HG03575 (cell line): Measurements from ENCODE around the gene GP1BA.

ENCODE experiments used
- ATAC-seq: cut with Tn5 transposase; IDR thresholded peaks from one replicate; pipeline ENCODE4 v1.9.1; 2021; ENCODE audit not compliant: unreplicated experiment, insufficient number of reproducible peaks, low FRiP score; ENCODE audit errors: extremely low read depth

The GP1BA gene

DNA sequence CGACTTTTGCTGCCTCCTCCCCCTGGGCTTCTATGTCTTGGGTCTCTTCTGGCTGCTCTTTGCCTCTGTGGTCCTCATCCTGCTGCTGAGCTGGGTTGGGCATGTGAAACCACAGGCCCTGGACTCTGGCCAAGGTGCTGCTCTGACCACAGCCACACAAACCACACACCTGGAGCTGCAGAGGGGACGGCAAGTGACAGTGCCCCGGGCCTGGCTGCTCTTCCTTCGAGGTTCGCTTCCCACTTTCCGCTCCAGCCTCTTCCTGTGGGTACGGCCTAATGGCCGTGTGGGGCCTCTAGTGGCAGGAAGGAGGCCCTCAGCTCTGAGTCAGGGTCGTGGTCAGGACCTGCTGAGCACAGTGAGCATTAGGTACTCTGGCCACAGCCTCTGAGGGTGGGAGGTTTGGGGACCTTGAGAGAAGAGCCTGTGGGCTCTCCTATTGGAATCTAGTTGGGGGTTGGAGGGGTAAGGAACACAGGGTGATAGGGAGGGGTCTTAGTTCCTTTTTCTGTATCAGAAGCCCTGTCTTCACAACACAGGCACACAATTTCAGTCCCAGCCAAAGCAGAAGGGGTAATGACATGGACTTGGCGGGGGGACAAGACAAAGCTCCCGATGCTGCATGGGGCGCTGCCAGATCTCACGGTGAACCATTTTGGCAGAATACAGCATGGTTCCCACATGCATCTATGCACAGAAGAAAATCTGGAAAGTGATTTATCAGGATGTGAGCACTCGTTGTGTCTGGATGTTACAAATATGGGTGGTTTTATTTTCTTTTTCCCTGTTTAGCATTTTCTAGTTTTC, 2.3 kb downstream of the GP1BA start:
- ATAC-seq, result no peak

DNA sequence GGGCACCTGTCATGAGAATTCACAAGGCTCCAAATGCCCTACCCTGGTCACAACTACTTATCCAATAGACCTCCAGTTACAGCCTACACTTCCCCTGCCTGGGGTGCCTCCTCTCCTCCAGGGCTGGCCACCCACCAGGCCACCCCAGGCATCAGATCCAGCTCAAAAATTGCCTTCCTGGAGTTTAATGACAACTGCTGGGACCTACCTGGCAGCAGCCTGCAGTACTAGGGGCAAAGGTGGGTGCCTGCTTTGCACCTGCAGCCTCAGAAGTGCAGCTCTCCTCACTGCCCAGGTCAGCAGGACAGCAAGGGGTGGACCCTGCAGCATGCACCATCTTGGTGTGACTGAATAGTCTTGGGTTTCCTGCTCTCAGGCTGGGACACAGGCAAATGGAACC, 3.6 kb downstream of the GP1BA start:
- no peak for ATAC-seq

DNA sequence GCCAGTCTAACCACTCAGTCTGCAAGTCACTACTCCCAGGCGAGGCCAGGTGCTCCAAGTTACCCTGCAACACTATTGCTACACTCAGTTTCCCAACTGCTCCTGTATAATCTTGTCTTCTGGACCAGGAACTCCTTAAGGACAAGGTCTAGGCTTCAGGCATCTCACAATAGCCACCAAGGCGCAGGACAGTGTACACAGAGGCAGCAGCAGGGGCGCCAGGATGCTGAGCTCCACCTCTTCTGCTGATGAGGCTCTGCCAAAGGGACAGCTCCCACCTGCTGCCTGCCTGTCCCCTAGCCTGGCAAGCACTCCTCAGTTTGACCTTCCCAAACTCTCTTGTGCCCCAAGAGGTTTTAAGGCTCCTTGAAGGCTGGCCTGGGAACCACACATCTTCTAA, 4.4 kb downstream of the GP1BA start:
- no peak for ATAC-seq

DNA sequence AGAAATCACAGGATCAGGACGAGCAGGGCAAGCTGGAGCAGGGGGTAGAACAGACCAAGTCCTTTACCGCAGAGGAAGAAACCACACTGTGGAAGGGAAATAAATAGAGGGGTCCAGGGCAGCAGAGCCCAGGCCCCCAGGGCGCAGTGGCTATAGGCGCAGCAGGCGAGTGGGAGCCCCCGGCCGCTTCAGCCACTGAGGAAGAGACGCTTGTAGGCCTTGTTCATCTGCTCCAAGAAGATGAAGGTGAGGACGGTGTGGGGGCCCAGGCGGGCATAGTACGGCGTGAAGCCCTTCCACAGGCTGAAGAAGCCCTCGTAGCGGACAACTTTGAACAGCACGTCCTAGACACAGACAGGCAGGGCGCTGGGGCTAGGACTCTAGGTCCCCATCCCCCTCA, 5.5 kb downstream of the GP1BA start:
- no peak for ATAC-seq

DNA sequence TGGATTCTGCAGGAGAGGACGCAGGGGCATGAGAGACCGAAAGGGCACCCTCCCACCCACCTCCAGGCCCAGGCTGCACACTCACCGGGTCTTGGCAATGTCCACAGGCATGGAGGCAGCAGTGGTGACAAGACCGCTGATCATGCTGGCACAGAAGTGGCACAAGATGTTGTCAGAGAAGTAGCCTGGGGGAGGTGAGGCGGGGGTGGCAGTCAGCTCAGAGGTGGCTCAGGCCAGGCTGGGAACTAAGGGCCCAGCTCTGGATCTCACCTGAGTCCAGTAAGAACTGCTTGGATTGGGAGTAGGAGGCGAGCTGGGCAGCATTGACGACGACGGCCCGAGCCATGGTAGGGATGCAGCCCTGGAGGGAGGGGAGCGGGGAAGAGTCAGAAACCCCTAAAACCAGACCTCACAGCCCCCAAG, 6.0 kb downstream of the GP1BA start:
- ATAC-seq, result no peak

DNA sequence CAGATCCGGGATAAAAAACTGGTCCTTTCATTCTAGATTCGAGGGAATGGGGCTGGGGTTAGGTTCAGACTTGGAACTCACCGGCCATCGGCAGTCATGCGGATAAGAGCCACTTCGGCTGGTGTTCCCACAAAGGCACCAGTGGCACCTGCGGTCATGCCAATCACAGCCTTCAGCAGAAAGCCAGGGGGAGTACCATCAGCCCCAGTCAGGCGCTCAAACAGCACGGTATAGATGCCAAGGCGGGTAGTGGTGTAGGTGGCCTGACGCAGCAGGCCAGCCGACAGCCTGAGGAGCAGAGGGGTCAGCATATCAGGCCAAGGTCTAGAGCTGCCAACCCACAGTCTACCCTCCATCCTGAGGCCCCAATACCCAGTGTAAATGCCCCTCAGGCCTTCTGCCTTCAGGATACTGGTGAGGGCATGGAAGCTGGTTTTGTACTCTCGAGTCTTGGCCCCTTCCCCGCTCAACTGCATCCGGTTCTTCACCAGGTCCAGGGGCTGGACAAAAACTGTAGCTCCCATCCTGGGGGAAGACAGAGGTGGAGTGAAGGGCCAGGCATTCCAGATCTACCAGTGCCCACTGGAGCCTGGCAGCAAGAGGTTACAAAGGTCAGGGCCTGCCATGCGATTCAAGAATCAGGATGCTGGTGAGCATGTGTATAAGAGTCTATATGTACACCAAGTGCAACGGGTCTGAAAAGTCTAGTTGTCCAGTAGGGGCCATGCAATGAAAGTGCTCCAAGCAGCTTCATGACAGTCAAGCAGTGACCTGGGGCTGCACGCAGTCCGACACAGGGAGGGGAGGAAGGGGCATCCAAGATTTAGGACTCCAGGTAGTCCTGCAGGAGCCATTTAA, 6.8 kb downstream of the GP1BA start:
- no peak for ATAC-seq

DNA sequence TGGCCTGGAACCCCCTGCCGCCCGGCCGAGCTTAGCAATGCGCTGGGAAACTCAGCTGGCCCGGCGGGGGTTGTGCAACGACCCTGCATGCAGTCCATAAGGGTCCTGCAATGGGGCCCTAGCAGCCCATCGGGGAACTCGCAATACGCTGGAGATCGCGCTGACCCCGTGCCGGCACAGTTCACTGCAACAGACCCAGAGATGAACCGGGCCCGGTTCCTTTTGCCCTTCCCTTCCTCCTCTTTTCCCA, 7.4 kb downstream of the GP1BA start:
- ATAC-seq, result no peak

DNA sequence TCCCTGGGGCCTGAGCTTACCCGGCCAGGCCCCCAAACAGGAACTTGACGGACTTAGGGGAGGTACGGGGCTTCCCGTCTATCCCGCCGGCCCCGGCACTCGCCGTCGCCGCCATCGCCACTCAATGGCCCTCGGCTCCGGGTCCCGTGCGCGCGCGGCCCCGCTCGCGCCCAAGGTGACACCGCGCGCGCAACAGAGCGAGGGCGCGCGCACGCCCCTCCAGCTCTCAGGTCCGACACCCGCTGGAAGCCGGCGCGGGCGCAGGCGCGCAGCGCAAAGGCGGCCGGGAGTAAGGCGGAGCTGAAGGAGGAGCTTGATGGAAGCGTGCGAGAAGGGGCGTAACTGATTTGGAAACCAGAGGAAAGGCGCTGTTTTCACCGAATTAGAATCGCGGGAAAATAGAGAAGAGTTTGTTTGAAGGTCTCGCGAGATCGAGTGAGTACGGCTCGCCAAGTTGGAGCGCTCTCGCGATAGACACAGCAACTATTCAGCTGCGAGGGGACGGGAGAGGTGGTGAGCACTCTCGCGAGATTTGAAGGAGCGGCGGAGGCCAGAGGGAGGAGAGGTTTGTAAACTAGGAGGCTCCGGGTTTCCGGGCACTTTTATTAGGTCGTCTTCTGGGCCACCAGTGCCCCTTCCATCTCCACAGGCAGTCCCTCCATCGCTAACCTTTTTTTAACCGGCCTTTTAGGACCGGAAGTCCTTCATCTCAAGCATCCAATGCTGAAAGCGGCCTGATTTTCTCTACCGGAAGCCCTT, 7.9 kb downstream of the GP1BA start, which contains the start of the genes RNF167 and SLC25A11:
RNF167 (plus strand) TSS at position 473 of the 759 bp plus-strand sequence. CDS start 642 bp downstream, outside the sequence.
SLC25A11 (minus strand) TSS at position 251 of the 759 bp plus-strand sequence; CDS start at position 115, 136 bp downstream.
- ATAC-seq, result peak; percentile 53

DNA sequence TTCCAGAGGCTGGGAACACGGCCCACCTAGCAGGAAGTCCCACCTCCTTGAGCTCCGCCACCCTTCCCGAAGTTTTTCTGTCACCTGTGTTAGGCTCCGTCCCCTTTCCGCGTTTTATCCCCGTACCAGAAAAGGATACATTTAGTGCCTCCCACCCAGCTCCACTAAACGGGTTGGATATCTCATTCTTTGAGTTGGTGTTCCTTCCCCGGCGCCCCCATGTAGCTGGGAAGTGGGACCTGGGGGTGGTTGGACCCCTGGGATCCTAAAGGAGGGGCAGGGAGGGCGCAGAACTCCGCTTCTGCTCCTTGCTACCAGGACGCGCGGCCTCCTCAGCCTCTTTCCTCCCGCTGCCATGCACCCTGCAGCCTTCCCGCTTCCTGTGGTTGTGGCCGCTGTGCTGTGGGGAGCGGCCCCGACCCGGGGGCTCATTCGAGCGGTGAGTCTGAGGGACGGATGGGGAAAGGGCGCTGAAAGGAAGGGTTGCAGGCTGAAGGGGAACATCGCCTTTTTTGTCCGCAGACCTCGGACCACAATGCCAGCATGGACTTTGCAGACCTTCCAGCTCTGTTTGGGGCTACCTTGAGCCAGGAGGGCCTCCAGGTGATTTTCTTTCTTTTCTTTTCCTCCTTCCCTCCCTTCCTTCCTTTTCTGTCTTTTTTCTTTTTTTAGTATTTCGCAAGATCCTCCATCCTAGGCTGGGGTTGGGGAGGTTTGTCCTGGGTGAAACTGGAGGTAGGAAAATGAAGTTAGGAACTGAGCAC, 8.7 kb downstream of the GP1BA start:
- ATAC-seq, result no peak

DNA sequence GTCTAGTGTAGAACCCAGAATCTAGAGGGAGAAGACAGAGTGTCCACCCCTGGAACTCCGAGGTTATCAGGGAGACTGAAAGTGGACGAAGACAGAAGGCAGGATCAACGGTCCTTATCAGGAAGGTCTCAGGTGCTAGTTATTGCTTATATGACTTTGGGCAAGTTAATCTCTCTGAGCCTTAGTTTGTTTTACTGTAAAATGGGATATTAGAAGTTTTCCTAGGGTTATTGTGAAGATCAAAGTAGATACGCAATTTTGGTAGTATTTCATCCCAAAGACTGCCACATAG, 9.2 kb downstream of the GP1BA start:
- ATAC-seq, result no peak

DNA sequence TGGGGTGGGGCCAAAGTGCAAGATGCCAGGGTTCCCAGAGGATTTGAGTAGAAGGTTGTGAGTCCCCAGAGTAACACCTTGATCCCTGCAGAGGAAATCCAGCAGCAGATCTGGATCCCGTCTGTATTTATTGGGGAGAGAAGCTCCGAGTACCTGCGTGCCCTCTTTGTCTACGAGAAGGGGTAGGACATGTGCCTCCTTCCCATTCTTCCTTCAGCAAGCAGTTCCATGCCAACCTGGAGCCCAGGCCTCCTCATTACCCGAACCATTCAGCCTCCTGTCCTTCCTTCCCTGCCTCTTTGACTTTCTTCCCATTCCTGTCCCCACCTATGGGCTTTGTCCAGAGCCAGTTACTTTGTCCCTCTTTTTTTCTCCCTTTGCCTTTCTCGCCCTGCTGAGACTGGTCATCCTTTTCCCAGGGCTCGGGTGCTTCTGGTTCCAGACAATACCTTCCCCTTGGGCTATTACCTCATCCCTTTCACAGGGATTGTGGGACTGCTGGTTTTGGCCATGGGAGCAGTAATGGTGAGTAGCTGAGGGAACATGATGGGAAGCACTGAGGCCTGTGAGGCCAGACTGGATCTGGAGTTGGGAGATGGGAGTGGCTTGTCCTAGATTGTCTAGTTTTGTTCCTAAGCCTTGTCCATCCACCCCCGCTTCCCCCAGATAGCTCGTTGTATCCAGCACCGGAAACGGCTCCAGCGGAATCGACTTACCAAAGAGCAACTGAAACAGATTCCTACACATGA, 10.9 kb downstream of the GP1BA start:
- ATAC-seq, result no peak

DNA sequence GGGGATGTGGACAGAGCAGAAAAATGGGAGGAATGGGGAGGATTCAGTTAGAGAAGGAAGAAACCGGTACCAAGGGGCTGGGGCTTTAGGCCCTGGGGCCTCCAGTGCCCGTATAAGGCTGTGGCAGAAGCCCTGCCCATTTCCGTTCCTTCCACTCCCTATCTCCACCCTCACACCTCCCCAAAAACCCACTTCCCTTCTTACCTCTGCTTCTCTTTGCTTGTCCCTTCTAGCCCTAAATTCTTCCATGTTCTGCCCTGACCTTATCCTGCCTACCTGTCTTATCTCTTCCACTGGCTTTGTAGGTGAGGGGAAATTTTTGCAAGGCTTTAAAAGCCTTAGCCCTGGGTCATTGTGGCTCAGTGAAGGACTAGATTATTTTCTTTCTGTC, 12.1 kb downstream of the GP1BA start:
- ATAC-seq, result no peak

DNA sequence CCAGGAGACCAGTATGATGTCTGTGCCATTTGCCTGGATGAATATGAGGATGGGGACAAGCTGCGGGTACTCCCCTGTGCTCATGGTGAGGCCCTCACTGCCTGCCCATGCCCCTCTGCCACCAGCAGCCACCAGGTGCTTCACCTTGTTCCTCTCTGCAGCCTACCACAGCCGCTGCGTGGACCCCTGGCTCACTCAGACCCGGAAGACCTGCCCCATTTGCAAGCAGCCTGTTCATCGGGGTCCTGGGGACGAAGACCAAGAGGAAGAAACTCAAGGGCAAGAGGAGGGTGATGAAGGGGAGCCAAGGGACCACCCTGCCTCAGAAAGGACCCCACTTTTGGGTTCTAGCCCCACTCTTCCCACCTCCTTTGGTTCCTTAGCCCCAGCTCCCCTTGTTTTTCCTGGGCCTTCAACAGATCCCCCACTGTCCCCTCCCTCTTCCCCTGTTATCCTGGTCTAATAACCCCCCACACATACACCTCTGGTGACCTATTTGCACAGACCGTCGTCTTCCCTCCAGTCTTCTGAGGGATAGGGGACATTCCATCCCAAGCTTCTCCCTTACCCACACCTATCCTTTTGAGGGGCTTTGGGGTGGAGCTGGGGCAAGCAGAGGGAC, 12.6 kb downstream of the GP1BA start:
- ATAC-seq, result no peak

DNA sequence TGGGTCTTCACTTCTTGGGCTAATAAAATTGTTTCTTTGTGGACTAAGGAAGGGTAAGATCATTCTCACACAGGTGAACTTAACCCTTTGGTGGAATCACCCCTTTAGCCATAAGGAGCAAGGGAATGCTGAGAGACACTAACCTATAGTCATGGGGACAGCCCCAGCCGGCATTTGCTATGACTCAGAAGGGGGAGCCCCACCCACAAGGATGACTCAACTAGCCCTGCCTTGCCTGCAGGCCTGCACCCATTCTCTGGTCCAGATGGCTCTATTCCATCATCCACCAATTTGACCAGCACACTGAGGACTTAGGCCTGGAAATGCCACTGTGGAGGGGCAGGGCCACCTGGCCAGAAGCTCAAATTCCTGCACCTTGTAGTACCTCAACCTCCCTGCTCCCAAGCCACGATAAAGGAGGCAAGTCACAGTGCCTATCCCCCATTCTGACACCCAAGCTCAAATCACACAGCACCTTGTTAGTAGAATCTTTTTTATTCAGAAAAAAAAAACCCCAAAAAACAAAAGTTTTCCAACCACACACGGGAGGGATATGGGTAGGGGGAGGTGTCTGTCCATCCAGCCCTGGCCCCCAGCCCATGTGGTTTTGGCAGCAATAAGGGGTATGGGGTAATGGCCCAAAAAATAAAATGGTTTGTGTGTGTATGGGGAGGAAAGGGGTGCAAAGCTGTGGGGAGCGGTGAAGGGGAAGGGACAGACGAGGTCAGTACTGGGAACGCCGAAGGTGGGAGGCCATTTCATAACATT, 13.3 kb downstream of the GP1BA start:
- ATAC-seq, result no peak

DNA sequence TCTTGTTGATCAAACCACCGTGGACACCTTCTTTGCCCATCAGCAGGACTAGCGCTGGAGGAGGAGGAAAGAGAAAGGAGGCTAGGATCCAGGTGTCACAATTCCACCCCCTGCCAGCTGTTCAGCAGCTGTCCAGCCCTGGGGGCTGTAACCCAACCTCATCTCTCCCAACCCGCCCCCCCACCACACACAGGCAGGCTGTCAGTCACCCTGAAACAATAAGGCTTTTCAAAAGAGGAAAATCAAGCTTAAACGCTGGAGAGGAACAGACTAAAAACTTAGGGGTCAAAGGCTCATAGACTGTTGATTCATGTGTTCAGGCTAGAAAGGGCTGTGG, 13.8 kb downstream of the GP1BA start:
- ATAC-seq, result no peak

DNA sequence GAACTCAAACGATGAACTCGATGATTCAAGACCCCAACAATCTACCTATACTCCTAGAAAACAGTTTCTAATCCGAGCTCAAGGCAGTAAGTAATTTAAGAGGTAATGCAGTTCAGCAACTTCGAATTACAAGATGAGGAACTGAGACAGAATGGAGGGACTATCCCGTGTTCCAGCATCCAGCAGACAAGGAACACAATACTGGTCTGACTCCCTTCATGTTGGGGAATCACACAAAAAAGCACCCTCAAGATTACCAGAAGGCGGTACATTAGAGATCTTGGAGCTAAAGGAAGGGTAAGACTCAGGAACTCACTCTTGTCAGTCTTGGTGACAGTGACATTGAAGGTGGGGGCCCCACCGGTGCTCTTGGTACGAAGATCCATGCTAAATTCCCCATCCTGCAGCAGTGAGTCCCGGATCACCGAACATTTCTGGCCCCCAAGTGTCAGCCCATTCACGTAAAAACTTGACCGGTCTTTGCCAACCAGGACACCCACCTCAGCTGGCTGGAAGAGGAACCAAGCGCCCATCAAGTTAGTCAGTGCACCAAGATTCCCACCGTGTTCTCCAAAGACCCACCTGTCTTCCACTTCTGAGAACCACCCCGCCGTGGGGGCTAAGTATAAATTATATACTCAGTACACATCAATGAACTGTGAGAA, 14.4 kb downstream of the GP1BA start:
- no peak for ATAC-seq

DNA sequence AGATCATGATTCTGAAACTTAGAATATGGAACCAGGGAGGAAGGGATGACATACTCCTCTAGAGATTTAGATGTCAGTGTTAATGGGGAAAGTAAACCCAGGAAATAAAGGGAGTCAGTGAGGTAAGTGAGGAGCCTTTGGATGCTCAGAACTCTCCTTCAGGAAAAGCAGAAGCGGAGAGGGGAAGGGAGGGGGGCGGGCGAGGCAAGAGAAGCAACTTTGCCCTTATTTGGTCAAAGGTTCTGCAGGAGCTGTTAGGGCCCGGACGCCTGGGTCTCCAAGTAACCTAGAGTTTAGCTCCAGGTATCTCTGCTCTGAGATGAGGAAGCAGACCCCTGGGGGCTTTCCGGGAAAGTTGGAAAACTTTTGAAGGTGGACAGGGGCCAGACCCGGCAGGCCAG, 14.9 kb downstream of the GP1BA start:
- no peak for ATAC-seq
